Thyroid gland (tissue), 4 donors: ENCODE measurements around the gene APLNR. TPM values are rescaled to one million over a fixed set of nuclear protein-coding genes. Genes with fewer than 3 reads are reported as not detected.

Source experiments
- DNase-seq, 2 donors: peaks; one replicate each; pipeline ENCODE4 v3.0.0-alpha.2; 2019
- H3K27ac ChIP-seq, 3 donors: fragments of 200-600 bp; sonication (generic); 1 replicate in 2 of 3; 2 replicates in 1 of 3; pipeline ENCODE4 v1.5.1; 2016 to 2019; ENCODE audit warnings: mild to moderate bottlenecking in 1 of 3, moderate library complexity in 1 of 3
- H3K27me3 ChIP-seq: fragments of 200-600 bp; sonication (generic); one replicate; pipeline ENCODE4 v1.5.1; 2019
- H3K36me3 ChIP-seq, 2 donors: fragments of 200-600 bp; sonication (generic); one replicate each; pipeline ENCODE4 v1.5.1; 2016 to 2019
- H3K4me1 ChIP-seq, 2 donors: fragments of 200-600 bp; sonication (generic); one replicate each; pipeline ENCODE4 v1.5.1; 2017 to 2019
- H3K4me3 ChIP-seq, 3 donors: fragments of 200-600 bp; sonication (generic); replicated peaks in 1 of 3; 1 replicate in 2 of 3; 2 replicates in 1 of 3; pipeline ENCODE4 v1.5.1; 2016; ENCODE audit warnings: mild to moderate bottlenecking in 1 of 3
- H3K9me3 ChIP-seq: fragments of 200-600 bp; sonication (generic); one replicate; pipeline ENCODE4 v1.5.1; 2017
- POLR2A ChIP-seq, 2 donors: fragments of 450-650 bp; IDR thresholded peaks; one replicate each; pipeline ENCODE4 v1.6.1; 2017; ENCODE audit warnings: antibody characterized with exemption in 2 of 2, mild to moderate bottlenecking in 2 of 2, moderate library complexity in 1 of 2
- WGBS, 2 donors: methylation state at CpG; one replicate each; pipeline ENCODE4 v1.1.5; 2017; 5-methylcytosine and 5-hydroxymethylcytosine counted together
- intact Hi-C: fragments of 100-400 bp; cut with DNase I; formaldehyde crosslinking; loops from one replicate; pipeline ENCODE4 v1.15.1; 2023
- total RNA-seq, 4 donors: library from RNA; depleted of rRNA; stranded (reverse); fragments of >200 nt; gene quantifications; one replicate each; pipeline ENCODE4 v1.2.3, GENCODE V29; 2016
- TF ChIP-seq, protein P1 (sequence below), 6 experiments: fragments of 200-600 bp in 3 of 6; fragments of 450-650 bp in 3 of 6; sonication (generic) in 3 of 6; IDR thresholded peaks; one replicate each; pipeline ENCODE4 v1.5.1; 2016 to 2019; ENCODE audit warnings: antibody characterized with exemption in 6 of 6, mild to moderate bottlenecking in 2 of 6, inconsistent platforms in 1 of 6, moderate library complexity in 1 of 6

Gene APLNR
- total RNA-seq, 4 donors from 2014 or later: 4.4 to 6.1 (median 4.8) TPM

DNA sequence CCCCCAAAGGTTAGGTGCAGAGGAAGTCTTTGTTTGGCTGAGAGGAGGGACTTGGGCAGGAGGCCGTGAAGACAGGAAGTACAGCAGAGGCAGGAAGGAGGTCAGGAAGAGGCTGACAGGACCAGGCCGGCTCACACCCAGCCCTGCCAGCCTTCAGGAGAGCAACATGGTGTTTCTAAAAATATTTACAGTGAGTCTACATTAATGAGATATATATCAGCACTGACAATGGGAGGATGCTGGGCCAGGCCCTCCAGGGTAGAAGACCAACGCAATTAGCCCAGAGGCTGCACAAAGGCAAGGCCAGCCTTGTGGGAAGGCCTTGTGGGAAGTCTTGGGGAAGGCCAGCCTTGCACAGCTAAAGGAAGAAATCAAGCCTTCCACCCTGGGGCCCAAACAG, 7.9 kb upstream of the APLNR start:
- Histone ChIP-seq H3K27me3 (no peaks in the 10 kb centered on the region), H3K4me3 (no peak overlapping the region), H3K27ac (no peak overlapping the region), H3K36me3 (no peaks in the 10 kb centered on the region), H3K9me3 (no peaks in the 10 kb centered on the region), H3K4me1 (no peaks in the 10 kb centered on the region)
- 76 to 79% methylated on average over 3 of the region's 3 CpGs for WGBS, 2 donors
- TF ChIP-seq, protein P1, sequence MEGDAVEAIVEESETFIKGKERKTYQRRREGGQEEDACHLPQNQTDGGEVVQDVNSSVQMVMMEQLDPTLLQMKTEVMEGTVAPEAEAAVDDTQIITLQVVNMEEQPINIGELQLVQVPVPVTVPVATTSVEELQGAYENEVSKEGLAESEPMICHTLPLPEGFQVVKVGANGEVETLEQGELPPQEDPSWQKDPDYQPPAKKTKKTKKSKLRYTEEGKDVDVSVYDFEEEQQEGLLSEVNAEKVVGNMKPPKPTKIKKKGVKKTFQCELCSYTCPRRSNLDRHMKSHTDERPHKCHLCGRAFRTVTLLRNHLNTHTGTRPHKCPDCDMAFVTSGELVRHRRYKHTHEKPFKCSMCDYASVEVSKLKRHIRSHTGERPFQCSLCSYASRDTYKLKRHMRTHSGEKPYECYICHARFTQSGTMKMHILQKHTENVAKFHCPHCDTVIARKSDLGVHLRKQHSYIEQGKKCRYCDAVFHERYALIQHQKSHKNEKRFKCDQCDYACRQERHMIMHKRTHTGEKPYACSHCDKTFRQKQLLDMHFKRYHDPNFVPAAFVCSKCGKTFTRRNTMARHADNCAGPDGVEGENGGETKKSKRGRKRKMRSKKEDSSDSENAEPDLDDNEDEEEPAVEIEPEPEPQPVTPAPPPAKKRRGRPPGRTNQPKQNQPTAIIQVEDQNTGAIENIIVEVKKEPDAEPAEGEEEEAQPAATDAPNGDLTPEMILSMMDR (IDR thresholded peaks at IDR 0.05): no peak
- no peak for TF ChIP-seq POLR2A (IDR thresholded peaks at IDR 0.05)
- intact Hi-C loops: loop anchor here (5.0 kb wide), 2 partner anchors 113 to 128 kb away; no protein-coding TSS in a partner anchor
- DNase-seq: no peak

DNA sequence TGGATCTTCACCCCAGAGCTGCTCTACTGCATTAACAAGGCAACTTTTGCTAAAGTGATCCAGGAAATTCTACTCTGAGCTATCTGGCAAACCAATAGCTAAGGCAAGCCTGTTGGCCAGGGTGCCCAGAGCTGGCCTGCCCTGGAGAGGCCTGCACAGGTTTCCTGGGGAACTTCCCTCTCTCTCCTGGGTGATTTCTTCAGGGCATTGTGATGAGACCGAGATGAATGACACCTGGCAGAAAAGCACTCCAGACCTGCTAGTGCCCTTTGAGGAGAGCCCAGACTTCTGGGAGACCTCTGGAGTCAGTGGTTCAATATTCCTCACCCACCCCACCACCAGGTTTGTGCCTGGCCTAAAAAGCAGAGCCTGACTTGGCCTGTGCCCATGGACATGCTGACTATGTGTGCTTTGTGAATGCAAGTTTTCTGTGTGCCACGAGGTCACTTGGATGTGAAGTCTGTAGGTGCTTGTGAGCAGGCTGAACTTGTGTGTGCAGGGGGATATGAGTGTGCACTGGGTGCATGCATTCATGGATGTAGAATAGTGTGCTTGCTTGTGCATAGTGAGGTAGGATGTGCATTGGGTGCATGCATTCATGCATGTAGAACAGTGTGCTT, 4.4 kb upstream of the APLNR start:
- Histone ChIP-seq H3K4me3 (no peak overlapping the region), H3K9me3 (no peaks in the 10 kb centered on the region), H3K36me3 (no peaks in the 10 kb centered on the region), H3K27ac (no peak overlapping the region), H3K4me1 (peaks cover 0 to 6% of the 10 kb centered on the region in 2 donors), H3K27me3 (no peaks in the 10 kb centered on the region)
- TF ChIP-seq, protein P1 (IDR thresholded peaks at IDR 0.05): no peak
- no peak for TF ChIP-seq POLR2A (IDR thresholded peaks at IDR 0.05)
- DNase-seq: no peak
- intact Hi-C loops: no loop called here
- WGBS, 2 donors: 76 to 85% methylated on average over 2 of the region's 2 CpGs

DNA sequence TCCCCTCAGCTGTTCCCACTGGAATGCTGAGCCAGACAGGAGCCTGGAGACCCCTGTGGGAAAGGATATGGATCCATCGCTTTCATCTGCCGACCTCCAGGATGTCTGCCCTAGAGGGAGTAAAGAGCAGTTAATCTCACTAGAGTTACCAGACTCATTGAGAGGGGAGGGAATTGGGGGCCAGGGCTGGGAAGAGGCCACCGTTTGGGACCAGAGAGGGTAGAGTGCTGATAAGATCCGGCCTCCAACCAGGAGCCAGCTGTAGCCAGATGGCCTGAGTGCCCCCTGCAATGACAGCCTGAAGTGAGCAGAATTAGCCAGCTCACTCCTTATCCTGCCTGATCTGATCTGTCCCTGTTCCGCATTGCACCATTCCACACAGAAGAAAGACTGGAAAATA, 3.7 kb upstream of the APLNR start:
- Histone ChIP-seq H3K4me1 (peaks cover 0 to 6% of the 10 kb centered on the region in 2 donors), H3K9me3 (no peaks in the 10 kb centered on the region), H3K27ac (no peak overlapping the region), H3K36me3 (no peaks in the 10 kb centered on the region), H3K27me3 (no peaks in the 10 kb centered on the region), H3K4me3 (no peak overlapping the region)
- TF ChIP-seq, protein P1 (IDR thresholded peaks at IDR 0.05): no peak
- no peak for TF ChIP-seq POLR2A (IDR thresholded peaks at IDR 0.05)
- intact Hi-C loops: no loop called here
- WGBS, 2 donors: 63 to 65% methylated on average over 5 of the region's 5 CpGs
- no peak for DNase-seq

DNA sequence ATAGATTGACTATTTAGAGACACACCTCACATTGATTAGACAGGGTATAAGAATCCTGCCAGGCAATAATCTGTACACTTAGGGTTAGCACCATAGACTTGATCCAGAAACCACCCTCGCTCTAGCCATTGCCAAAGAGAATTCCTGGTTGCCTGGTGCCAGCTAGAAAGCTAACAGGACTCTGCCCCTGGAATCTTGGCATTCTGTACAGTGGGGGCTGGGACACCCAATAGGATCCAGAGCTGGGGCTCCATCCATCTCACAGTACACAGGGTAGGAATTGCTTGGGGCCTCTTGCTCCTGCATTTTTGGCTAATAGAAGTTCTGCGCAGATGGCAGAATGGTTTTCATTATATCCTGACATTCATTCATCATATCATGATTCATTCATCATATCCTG, 3.0 kb upstream of the APLNR start:
- Histone ChIP-seq H3K4me1 (peaks cover 0 to 6% of the 10 kb centered on the region in 2 donors), H3K9me3 (no peaks in the 10 kb centered on the region), H3K4me3 (no peak overlapping the region), H3K27me3 (no peaks in the 10 kb centered on the region), H3K27ac (no peak overlapping the region), H3K36me3 (no peaks in the 10 kb centered on the region)
- DNase-seq: no peak
- intact Hi-C loops: no loop called here
- 90 to 100% methylated on average over 2 of the region's 2 CpGs for WGBS, 2 donors
- TF ChIP-seq POLR2A (IDR thresholded peaks at IDR 0.05): no peak
- TF ChIP-seq, protein P1 (IDR thresholded peaks at IDR 0.05): no peak

DNA sequence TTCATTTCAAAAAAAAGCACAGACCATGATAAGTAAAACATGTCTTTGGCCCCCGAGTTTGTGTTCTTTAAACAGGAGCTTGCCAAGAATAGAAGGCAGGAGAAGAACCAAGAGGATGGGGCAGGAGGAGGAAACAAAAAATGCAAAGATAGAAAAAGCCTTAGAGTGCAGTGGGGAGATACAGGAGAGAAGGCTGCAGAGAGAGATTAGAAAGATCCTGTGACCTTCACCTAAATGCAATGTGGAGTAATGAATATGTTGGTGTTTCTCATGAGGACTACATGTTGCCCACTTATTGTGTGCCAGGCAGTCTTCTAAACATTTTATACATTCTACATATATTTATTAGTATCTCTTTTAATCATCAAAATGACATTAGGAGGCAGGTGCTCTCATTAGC, 2.3 kb upstream of the APLNR start:
- Histone ChIP-seq H3K27ac (no peak overlapping the region), H3K27me3 (no peaks in the 10 kb centered on the region), H3K4me1 (peaks cover 0 to 6% of the 10 kb centered on the region in 2 donors), H3K4me3 (no peak overlapping the region), H3K9me3 (no peaks in the 10 kb centered on the region), H3K36me3 (no peaks in the 10 kb centered on the region)
- 55 to 56% methylated on average over 1 of the region's 1 CpG for WGBS, 2 donors
- no peak for TF ChIP-seq POLR2A (IDR thresholded peaks at IDR 0.05)
- TF ChIP-seq, protein P1 (IDR thresholded peaks at IDR 0.05): no peak
- intact Hi-C loops: no loop called here
- no peak for DNase-seq
